K562 (cell line): Measurements from ENCODE around the gene PARPBP. TPM values are rescaled to one million over a fixed set of nuclear protein-coding genes. Genes with fewer than 3 reads are reported as not detected.

Experiments used
- ATF1 ChIP-seq, 2 experiments: fragments of 450-650 bp in 1 of 2; IDR thresholded peaks; 2 replicates each; pipeline ENCODE4 v1.6.1; 2016; ENCODE audit warnings: missing compliant biosample characterization in 1 of 2, missing genetic modification characterization in 1 of 2
- E2F5 ChIP-seq: sonication (generic); formaldehyde crosslinking; IDR thresholded peaks from 2 replicates; pipeline ENCODE4 v1.8.0; 2022; ENCODE audit warnings: mild to moderate bottlenecking, missing genetic modification reagents
- MAZ ChIP-seq, 2 experiments: fragments of 450-650 bp in 1 of 2; sonication (generic) in 1 of 2; formaldehyde crosslinking; IDR thresholded peaks in 1 of 2; conservative IDR thresholded peaks in 1 of 2; 2 replicates each; pipeline versions ENCODE4 v1.4.0 to v1.5.0; 2020; ENCODE audit warnings: mild to moderate bottlenecking in 1 of 2, missing genetic modification reagents in 1 of 2
- MCM3 ChIP-seq: fragments of 450-650 bp; IDR thresholded peaks from 2 replicates; pipeline ENCODE4 v1.6.1; 2016
- MEF2A ChIP-seq: IDR thresholded peaks from 2 replicates; pipeline ENCODE4 v1.6.1; 2011; ENCODE audit warnings: low read depth, mild to moderate bottlenecking, low read length, moderate library complexity; ENCODE audit not compliant: control insufficient read depth
- NR0B1 ChIP-seq: fragments of 450-650 bp; IDR thresholded peaks from one replicate; pipeline ENCODE4 v1.6.1; 2018; ENCODE audit warnings: mild to moderate bottlenecking, moderate library complexity; ENCODE audit not compliant: partially characterized antibody
- NR2C2 ChIP-seq, 2 experiments: fragments of 200-800 bp in 1 of 2; sonication (Bioruptor generic) in 1 of 2; sonication (generic) in 1 of 2; formaldehyde crosslinking in 1 of 2; IDR thresholded peaks; 2 replicates each; pipeline versions ENCODE4 v1.6.1 to v1.8.0; 2016 to 2022; ENCODE audit warnings: mild to moderate bottlenecking in 1 of 2, missing compliant biosample characterization in 1 of 2, missing genetic modification characterization in 1 of 2, missing genetic modification reagents in 1 of 2
- PPARD ChIP-seq: fragments of 250-450 bp; sonication (Bioruptor Pico); IDR thresholded peaks from 2 replicates; pipeline ENCODE4 v1.8.0; 2022; ENCODE audit warnings: inconsistent platforms, mild to moderate bottlenecking, moderate library complexity
- PTBP1 ChIP-seq: fragments of 200-400 bp; formaldehyde crosslinking; IDR thresholded peaks from 2 replicates; pipeline ENCODE4 v1.6.1; 2017; ENCODE audit warnings: low read depth, low read length
- PURB ChIP-seq: sonication (generic); formaldehyde crosslinking; IDR thresholded peaks from 2 replicates; pipeline ENCODE4 v1.9.0; 2021; ENCODE audit warnings: low read depth, mild to moderate bottlenecking, missing genetic modification reagents
- RFX5 ChIP-seq: IDR thresholded peaks from 2 replicates; pipeline ENCODE4 v1.6.1; 2011; ENCODE audit warnings: low read depth, mild to moderate bottlenecking, improper control_type of control experiment, low read length
- SMAD1 ChIP-seq: fragments of 150-350 bp; IDR thresholded peaks from 2 replicates; pipeline ENCODE4 v1.6.1; 2014; ENCODE audit warnings: low read length, low read depth; ENCODE audit not compliant: partially characterized antibody
- TARDBP ChIP-seq: fragments of 450-650 bp; IDR thresholded peaks from 2 replicates; pipeline ENCODE4 v1.6.1; 2016
- ZBTB26 ChIP-seq: fragments of 450-650 bp; formaldehyde crosslinking; IDR thresholded peaks from 2 replicates; pipeline ENCODE4 v1.4.0; 2022; ENCODE audit warnings: missing genetic modification characterization
- ZFP1 ChIP-seq: fragments of 450-650 bp; formaldehyde crosslinking; IDR thresholded peaks from 2 replicates; pipeline ENCODE4 v1.4.0; 2020; ENCODE audit warnings: mild to moderate bottlenecking, mixed read lengths
- ZNF134 ChIP-seq: fragments of 250-450 bp; sonication (Bioruptor Pico); conservative IDR thresholded peaks from 2 replicates; pipeline ENCODE4 v1.4.0; 2020
- ZNF140 ChIP-seq: fragments of 250-450 bp; sonication (Bioruptor Pico); IDR thresholded peaks from 2 replicates; pipeline ENCODE4 v1.8.0; 2021; ENCODE audit warnings: moderate library complexity, mild to moderate bottlenecking, inconsistent platforms
- ZNF224 ChIP-seq: sonication (generic); formaldehyde crosslinking; IDR thresholded peaks from 2 replicates; pipeline ENCODE4 v1.8.0; 2022; ENCODE audit warnings: mild to moderate bottlenecking, missing genetic modification reagents
- polyA plus RNA-seq, 8 experiments: library from polyadenylated mRNA; depleted of rRNA in 4 of 8; stranded (reverse) in 5 of 8; unstranded in 3 of 8; fragments of >200 nt; fragmentation: Nextera tagmentation in 2 of 8; fragmentation: Illumina TruSeq in 1 of 8; extraction: Ambion mirVana in 2 of 8; extraction: Trizol in 1 of 8; gene quantifications; 2 replicates each; pipeline versions ENCODE4 v1.2.1 to v1.2.3, GENCODE V29; 2011 to 2014; ENCODE audit warnings: inconsistent platforms in 1 of 8, missing spikeins in 1 of 8
- total RNA-seq, 7 experiments: library from RNA; depleted of rRNA in 6 of 7; stranded (reverse); fragments of >200 nt in 6 of 7; fragmentation: Illumina TruSeq in 2 of 7; extraction: Trizol in 2 of 7; gene quantifications; 2 replicates each; pipeline versions ENCODE4 v1.2.1 to v1.2.3, GENCODE V29; 2011 to 2021; ENCODE audit warnings: low replicate concordance in 1 of 7
- TF ChIP-seq, protein P1 (sequence below), 2 experiments: fragments of 150-350 bp in 1 of 2; IDR thresholded peaks; 2 replicates each; pipeline ENCODE4 v1.6.1; 2012 to 2016; ENCODE audit warnings: low read depth in 2 of 2, low read length in 2 of 2, mild to moderate bottlenecking in 1 of 2, moderate library complexity in 1 of 2
- TF ChIP-seq, protein P2 (sequence below): fragments of 250-450 bp; sonication (Bioruptor Pico); IDR thresholded peaks from 2 replicates; pipeline ENCODE4 v1.6.1; 2021; ENCODE audit warnings: mild to moderate bottlenecking

PARPBP gene
- total and polyA plus RNA-seq, 9 of the 15 experiments (the other 6 are each of a cell fraction or from before 2014, with no cell fraction given), result 26.1 to 62.5 (median 49.0) TPM

- no peak for TF ChIP-seq ZBTB26
- TF ChIP-seq ATF1 (CRISPR knock-in tag; IDR thresholded peaks at IDR 0.05), result no peak
- TF ChIP-seq ATF1 (tag; IDR thresholded peaks at IDR 0.05), result peak; percentile 91
- no peak for TF ChIP-seq ZNF140 (CRISPR knock-in tag)
- no peak for TF ChIP-seq PTBP1
- TF ChIP-seq ZNF224, result no peak
- no peak for TF ChIP-seq PURB
- no peak for TF ChIP-seq NR0B1
- peak; percentile 99 for TF ChIP-seq NR2C2 (CRISPR knock-in tag; IDR thresholded peaks at IDR 0.05)
- TF ChIP-seq NR2C2 (tag; IDR thresholded peaks at IDR 0.05), result peak; percentile 100
- no peak for TF ChIP-seq ZFP1 (CRISPR knock-in tag)
- peak; percentile 77; the same call in 1 of the 2 replicates for TF ChIP-seq E2F5
- no peak; the same call in 1 of the 2 replicates for TF ChIP-seq ZNF134
- TF ChIP-seq SMAD1, result peak; percentile 81
- TF ChIP-seq MEF2A, result no peak
- no peak for TF ChIP-seq MCM3
- no peak for TF ChIP-seq RFX5
- TF ChIP-seq MAZ (CRISPR knock-in tag; conservative IDR thresholded peaks at IDR 0.05 in 1 of 2, IDR thresholded peaks at IDR 0.05 in 1 of 2), result peak; percentile 82 to 84
- no peak for TF ChIP-seq PPARD (CRISPR knock-in tag)
- TF ChIP-seq TARDBP, result no peak
- TF ChIP-seq, protein P1, sequence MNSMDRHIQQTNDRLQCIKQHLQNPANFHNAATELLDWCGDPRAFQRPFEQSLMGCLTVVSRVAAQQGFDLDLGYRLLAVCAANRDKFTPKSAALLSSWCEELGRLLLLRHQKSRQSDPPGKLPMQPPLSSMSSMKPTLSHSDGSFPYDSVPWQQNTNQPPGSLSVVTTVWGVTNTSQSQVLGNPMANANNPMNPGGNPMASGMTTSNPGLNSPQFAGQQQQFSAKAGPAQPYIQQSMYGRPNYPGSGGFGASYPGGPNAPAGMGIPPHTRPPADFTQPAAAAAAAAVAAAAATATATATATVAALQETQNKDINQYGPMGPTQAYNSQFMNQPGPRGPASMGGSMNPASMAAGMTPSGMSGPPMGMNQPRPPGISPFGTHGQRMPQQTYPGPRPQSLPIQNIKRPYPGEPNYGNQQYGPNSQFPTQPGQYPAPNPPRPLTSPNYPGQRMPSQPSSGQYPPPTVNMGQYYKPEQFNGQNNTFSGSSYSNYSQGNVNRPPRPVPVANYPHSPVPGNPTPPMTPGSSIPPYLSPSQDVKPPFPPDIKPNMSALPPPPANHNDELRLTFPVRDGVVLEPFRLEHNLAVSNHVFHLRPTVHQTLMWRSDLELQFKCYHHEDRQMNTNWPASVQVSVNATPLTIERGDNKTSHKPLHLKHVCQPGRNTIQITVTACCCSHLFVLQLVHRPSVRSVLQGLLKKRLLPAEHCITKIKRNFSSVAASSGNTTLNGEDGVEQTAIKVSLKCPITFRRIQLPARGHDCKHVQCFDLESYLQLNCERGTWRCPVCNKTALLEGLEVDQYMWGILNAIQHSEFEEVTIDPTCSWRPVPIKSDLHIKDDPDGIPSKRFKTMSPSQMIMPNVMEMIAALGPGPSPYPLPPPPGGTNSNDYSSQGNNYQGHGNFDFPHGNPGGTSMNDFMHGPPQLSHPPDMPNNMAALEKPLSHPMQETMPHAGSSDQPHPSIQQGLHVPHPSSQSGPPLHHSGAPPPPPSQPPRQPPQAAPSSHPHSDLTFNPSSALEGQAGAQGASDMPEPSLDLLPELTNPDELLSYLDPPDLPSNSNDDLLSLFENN (IDR thresholded peaks at IDR 0.05; ENCODE audit: low read depth in 2 of 2, low read length in 2 of 2), result peak in 1 of 2 experiments; percentile 54; a peak in 1 of 4 replicates
- TF ChIP-seq, protein P2, sequence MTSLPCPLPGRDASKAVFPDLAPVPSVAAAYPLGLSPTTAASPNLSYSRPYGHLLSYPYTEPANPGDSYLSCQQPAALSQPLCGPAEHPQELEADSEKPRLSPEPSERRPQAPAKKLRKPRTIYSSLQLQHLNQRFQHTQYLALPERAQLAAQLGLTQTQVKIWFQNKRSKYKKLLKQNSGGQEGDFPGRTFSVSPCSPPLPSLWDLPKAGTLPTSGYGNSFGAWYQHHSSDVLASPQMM (CRISPR knock-in tag), result no peak
Observed at GRCh38 chr12:102119674-102120563, at the start of gene PARPBP, which contains the start of gene NUP37 (continued).
